SU-DHL-6 (cell line): ENCODE results near the gene POLG.

Experiments used
- CTCF ChIP-seq: fragments of 200-600 bp; sonication (generic); IDR thresholded peaks from one replicate; pipeline ENCODE4 v1.5.1; 2017; ENCODE audit warnings: antibody characterized with exemption, mild to moderate bottlenecking, low read length, moderate library complexity; ENCODE audit not compliant: insufficient read depth, poor library complexity, severe bottlenecking
- EZH2phosphoT487 ChIP-seq: fragments of 200-600 bp; sonication (generic), shearing (Covaris generic); conservative IDR thresholded peaks from 2 replicates; pipeline ENCODE4 v1.6.1; 2018; ENCODE audit warnings: mild to moderate bottlenecking, antibody characterized with exemption, low read length, moderate library complexity, mixed read lengths

GRCh38 chr15:89345248-89345647 is 10.6 kb upstream of the POLG start:
- TF ChIP-seq CTCF (no peak), EZH2phosphoT487 (no peak)
